ENCODE measurements around the gene CRIP2.

Gene CRIP2

DNA sequence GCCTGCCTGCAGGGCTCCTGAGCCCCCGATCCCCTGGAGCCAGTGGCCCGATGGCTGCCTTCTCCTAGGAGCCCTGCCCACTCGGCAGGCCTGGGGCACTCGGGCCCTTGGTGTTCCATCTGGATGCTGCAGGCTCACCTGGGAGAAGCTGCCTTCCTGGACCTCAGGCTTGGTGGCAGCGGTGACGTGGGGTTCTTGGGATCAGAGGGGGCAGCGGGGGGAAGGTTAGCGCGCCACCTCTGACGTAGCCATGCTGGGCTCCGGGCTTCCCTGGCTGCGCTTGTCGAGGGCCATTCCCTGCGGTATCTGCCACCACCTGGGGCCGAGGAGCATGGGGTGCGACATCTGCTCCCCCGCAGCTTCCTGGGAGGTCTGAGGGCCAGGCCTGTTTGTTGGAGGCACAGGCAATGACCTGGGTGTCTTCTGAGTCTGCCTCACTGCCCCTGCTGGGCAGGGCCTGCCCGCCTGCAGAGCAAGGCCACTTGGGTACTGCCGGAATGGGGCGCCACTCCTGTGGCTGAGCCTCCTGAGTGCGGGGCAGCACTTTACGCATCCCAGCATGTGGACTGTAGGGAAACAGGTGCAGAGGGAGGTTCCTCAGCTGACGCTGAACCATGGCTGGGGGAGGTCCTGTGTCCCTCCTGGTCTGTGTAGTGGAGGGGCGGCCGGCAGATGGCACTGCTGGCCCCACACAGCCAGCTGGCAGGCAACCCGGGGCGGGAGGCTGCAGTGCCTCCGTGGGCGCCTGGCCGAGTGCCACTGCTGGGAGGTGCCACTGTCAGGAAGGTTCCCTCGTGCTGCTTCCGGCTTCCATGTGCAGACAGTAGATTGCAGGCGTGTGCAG lies 34.7 kb upstream of the CRIP2 start:
- Histone ChIP-seq H3K36me3 (ENCODE audit: insufficient read depth, low read length) (peaks cover 64% of the 10 kb centered on the region), H3K27ac (ENCODE audit: low read depth, low read length, poor library complexity, severe bottlenecking) (no peak overlapping the region), H3K4me1 (ENCODE audit: insufficient read depth, low read length, severe bottlenecking) (no peaks in the 10 kb centered on the region), H3K4me3 (ENCODE audit: low read depth, low read length, poor library complexity, severe bottlenecking) (no peak overlapping the region), H3F3A (ENCODE audit: insufficient read depth, low read length) (peaks cover 6% of the 10 kb centered on the region; the same call in 1 of the 2 replicates), H4K20me1 (ENCODE audit: insufficient read depth, low read length) (no peaks in the 10 kb centered on the region), H3K9ac (ENCODE audit: low read length) (no peak overlapping the region), H3K4me2 (ENCODE audit: low read length) (no peak overlapping the region), H2AFZ (ENCODE audit: low read length) (no peak overlapping the region), H3K9me3 (ENCODE audit: low read length) (peaks cover 11% of the 10 kb centered on the region), H3K9me2 (ENCODE audit: low read depth, low read length) (no peaks in the 10 kb centered on the region), H3K79me2 (ENCODE audit: insufficient read depth, low read length) (peaks cover 32% of the 10 kb centered on the region), H3K27me3 (ENCODE audit: insufficient read depth, low read length) (no peaks in the 10 kb centered on the region)
- TF ChIP-seq EZH2 (IDR thresholded peaks at IDR 0.05; ENCODE audit: borderline replicate concordance, low read length), result no peak
- TF ChIP-seq, protein P1, sequence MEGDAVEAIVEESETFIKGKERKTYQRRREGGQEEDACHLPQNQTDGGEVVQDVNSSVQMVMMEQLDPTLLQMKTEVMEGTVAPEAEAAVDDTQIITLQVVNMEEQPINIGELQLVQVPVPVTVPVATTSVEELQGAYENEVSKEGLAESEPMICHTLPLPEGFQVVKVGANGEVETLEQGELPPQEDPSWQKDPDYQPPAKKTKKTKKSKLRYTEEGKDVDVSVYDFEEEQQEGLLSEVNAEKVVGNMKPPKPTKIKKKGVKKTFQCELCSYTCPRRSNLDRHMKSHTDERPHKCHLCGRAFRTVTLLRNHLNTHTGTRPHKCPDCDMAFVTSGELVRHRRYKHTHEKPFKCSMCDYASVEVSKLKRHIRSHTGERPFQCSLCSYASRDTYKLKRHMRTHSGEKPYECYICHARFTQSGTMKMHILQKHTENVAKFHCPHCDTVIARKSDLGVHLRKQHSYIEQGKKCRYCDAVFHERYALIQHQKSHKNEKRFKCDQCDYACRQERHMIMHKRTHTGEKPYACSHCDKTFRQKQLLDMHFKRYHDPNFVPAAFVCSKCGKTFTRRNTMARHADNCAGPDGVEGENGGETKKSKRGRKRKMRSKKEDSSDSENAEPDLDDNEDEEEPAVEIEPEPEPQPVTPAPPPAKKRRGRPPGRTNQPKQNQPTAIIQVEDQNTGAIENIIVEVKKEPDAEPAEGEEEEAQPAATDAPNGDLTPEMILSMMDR (IDR thresholded peaks at IDR 0.05; ENCODE audit: low read length), result no peak

- H3K27ac ChIP-seq (ENCODE audit: low read depth, low read length, poor library complexity, severe bottlenecking), result no peak overlapping the region
- no peak overlapping the region for H3K4me3 ChIP-seq (ENCODE audit: low read depth, low read length, poor library complexity, severe bottlenecking)
- TF ChIP-seq EZH2 (IDR thresholded peaks at IDR 0.05; ENCODE audit: borderline replicate concordance, low read length), result no peak
- TF ChIP-seq, protein P1 (IDR thresholded peaks at IDR 0.05; ENCODE audit: low read length), result no peak
- H3K79me2 ChIP-seq (ENCODE audit: insufficient read depth, low read length), result peaks cover 26% of the 10 kb centered on the region
- peaks cover 6% of the 10 kb centered on the region; the same call in 1 of the 2 replicates for H3F3A ChIP-seq (ENCODE audit: insufficient read depth, low read length)
- H3K9me3 ChIP-seq (ENCODE audit: low read length), result peaks cover 7% of the 10 kb centered on the region
- no peaks in the 10 kb centered on the region for H3K4me1 ChIP-seq (ENCODE audit: insufficient read depth, low read length, severe bottlenecking)
- no peak overlapping the region for H3K4me2 ChIP-seq (ENCODE audit: low read length)
- peaks cover 58% of the 10 kb centered on the region for H3K36me3 ChIP-seq (ENCODE audit: insufficient read depth, low read length)
- H3K9me2 ChIP-seq (ENCODE audit: low read depth, low read length), result no peaks in the 10 kb centered on the region
- H4K20me1 ChIP-seq (ENCODE audit: insufficient read depth, low read length), result no peaks in the 10 kb centered on the region
- no peak overlapping the region for H2AFZ ChIP-seq (ENCODE audit: low read length)
- H3K27me3 ChIP-seq (ENCODE audit: insufficient read depth, low read length), result no peaks in the 10 kb centered on the region
- no peak overlapping the region for H3K9ac ChIP-seq (ENCODE audit: low read length)
Observed at GRCh38 chr14:105440554-105440900, 34.1 kb upstream of the CRIP2 start.

GRCh38 chr14:105440992-105441391 lies 33.6 kb upstream of the CRIP2 start:
- TF ChIP-seq, protein P1 (IDR thresholded peaks at IDR 0.05; ENCODE audit: low read length), result no peak
- TF ChIP-seq EZH2 (IDR thresholded peaks at IDR 0.05; ENCODE audit: borderline replicate concordance, low read length), result no peak
- H3K27ac ChIP-seq (ENCODE audit: low read depth, low read length, poor library complexity, severe bottlenecking), result no peak overlapping the region
- peaks cover 6% of the 10 kb centered on the region; the same call in 1 of the 2 replicates for H3F3A ChIP-seq (ENCODE audit: insufficient read depth, low read length)
- no peak overlapping the region for H3K4me2 ChIP-seq (ENCODE audit: low read length)
- H2AFZ ChIP-seq (ENCODE audit: low read length), result no peak overlapping the region
- H3K4me1 ChIP-seq (ENCODE audit: insufficient read depth, low read length, severe bottlenecking), result no peaks in the 10 kb centered on the region
- no peak overlapping the region for H3K4me3 ChIP-seq (ENCODE audit: low read depth, low read length, poor library complexity, severe bottlenecking)
- peaks cover 4% of the 10 kb centered on the region for H3K9me3 ChIP-seq (ENCODE audit: low read length)
- H4K20me1 ChIP-seq (ENCODE audit: insufficient read depth, low read length), result no peaks in the 10 kb centered on the region
- H3K9ac ChIP-seq (ENCODE audit: low read length), result no peak overlapping the region
- no peaks in the 10 kb centered on the region for H3K9me2 ChIP-seq (ENCODE audit: low read depth, low read length)
- H3K36me3 ChIP-seq (ENCODE audit: insufficient read depth, low read length), result peaks cover 54% of the 10 kb centered on the region
- H3K79me2 ChIP-seq (ENCODE audit: insufficient read depth, low read length), result peaks cover 22% of the 10 kb centered on the region
- H3K27me3 ChIP-seq (ENCODE audit: insufficient read depth, low read length), result no peaks in the 10 kb centered on the region
